HepG2 (cell line): Measurements from ENCODE around the gene IQSEC1. TPM values are rescaled to one million over a fixed set of nuclear protein-coding genes. Genes with fewer than 3 reads are reported as not detected.

Source experiments
- ATAC-seq: fragments of 200-7000 bp; cut with Tn5 transposase; 3 replicates; pipeline ENCODE4 v1.9.1; 2020; ENCODE audit warnings: mild to moderate bottlenecking, moderate library complexity
- BruUV-seq: library from RNA; stranded (reverse); fragments of 400-500 nt; replicated peaks from 2 replicates; lab custom pipeline; 2021; lab: Mats Ljungman, UMichigan
- CTCF ChIA-PET: fragments of 300-600 bp; formaldehyde crosslinking; extraction: SDS; loops from one replicate; lab custom pipeline; 2021; ENCODE audit warnings: low total read pairs, inconsistent platforms, low intra/inter-chr PET ratio; lab: Yijun Ruan, JAX
- POLR2A ChIA-PET: fragments of 350-600 bp; sonication (Branson Sonifier 250); formaldehyde crosslinking; loops from one replicate; lab custom pipeline; 2020; ENCODE audit warnings: antibody characterized with exemption, inconsistent platforms; lab: Yijun Ruan, JAX
- DNase-seq: peaks from one replicate; pipeline ENCODE4 v3.0.0-alpha.2; 2015; ENCODE audit warnings: low spot score
- FAIRE-seq: peaks from 3 replicates; lab custom pipeline; 2011; peaks lifted over from hg19 to GRCh38; lab: Jason Lieb, UNC
- H2AFZ ChIP-seq: one replicate; pipeline ENCODE4 v1.6.1; 2011; ENCODE audit warnings: low read length, inconsistent platforms
- H3K27ac ChIP-seq: fragments of 300-600 bp; 3 replicates; pipeline ENCODE4 v1.8.0; 2011; ENCODE audit warnings: mixed run types, mild to moderate bottlenecking, mixed read lengths, low read length, inconsistent platforms; ENCODE audit not compliant: insufficient read depth; ENCODE audit errors: extremely low read length
- H3K27me3 ChIP-seq, 2 experiments: fragments of 200-600 bp in 1 of 2; 2 replicates in 1 of 2; 3 replicates in 1 of 2; pipeline versions ENCODE4 v1.6.0 to v1.8.0; 2011; ENCODE audit warnings: low read length in 2 of 2, mild to moderate bottlenecking in 2 of 2, moderate library complexity in 2 of 2, inconsistent platforms in 1 of 2; ENCODE audit not compliant: insufficient read depth in 2 of 2, control insufficient read depth in 1 of 2
- H3K36me3 ChIP-seq, 2 experiments: fragments of 200-600 bp in 1 of 2; replicated peaks in 1 of 2; 2 replicates in 1 of 2; 3 replicates in 1 of 2; pipeline versions ENCODE4 v1.5.1 to v1.8.0; 2011; ENCODE audit warnings: low read length in 2 of 2, inconsistent platforms in 1 of 2; ENCODE audit not compliant: insufficient read depth in 2 of 2, control insufficient read depth in 1 of 2
- H3K4me1 ChIP-seq: 2 replicates; pipeline ENCODE4 v1.5.1; 2012; ENCODE audit warnings: low read length, inconsistent platforms; ENCODE audit not compliant: insufficient read depth
- H3K4me2 ChIP-seq: 2 replicates; pipeline ENCODE4 v1.6.0; 2011; ENCODE audit warnings: low read depth, low read length, inconsistent platforms
- H3K4me3 ChIP-seq, 3 experiments: fragments of 200-600 bp in 1 of 3; sonication (generic), shearing (Covaris generic) in 1 of 3; replicated peaks in 1 of 3; 2 replicates each; pipeline ENCODE4 v1.5.1; 2011 to 2016; ENCODE audit warnings: low read length in 3 of 3, inconsistent platforms in 2 of 3, low read depth in 2 of 3, mild to moderate bottlenecking in 2 of 3, control low read depth in 1 of 3, mixed read lengths in 1 of 3; ENCODE audit not compliant: insufficient read depth in 1 of 3
- H3K79me2 ChIP-seq: one replicate; pipeline ENCODE4 v1.6.1; 2011; ENCODE audit warnings: low read length, inconsistent platforms; ENCODE audit not compliant: insufficient read depth
- H3K9ac ChIP-seq: 2 replicates; pipeline ENCODE4 v1.6.0; 2011; ENCODE audit warnings: mild to moderate bottlenecking, low read depth, low read length, inconsistent platforms; ENCODE audit not compliant: insufficient read depth
- H3K9me3 ChIP-seq: 2 replicates; pipeline ENCODE4 v1.5.1; 2012; ENCODE audit warnings: mild to moderate bottlenecking, low read length
- H4K20me1 ChIP-seq: 2 replicates; pipeline ENCODE4 v1.6.0; 2011; ENCODE audit warnings: inconsistent platforms, mild to moderate bottlenecking, low read length, moderate library complexity; ENCODE audit not compliant: insufficient read depth
- CC2D1A ChIP-seq: sonication (generic); formaldehyde crosslinking; IDR thresholded peaks from 2 replicates; pipeline ENCODE4 v1.8.1; 2023; ENCODE audit warnings: mild to moderate bottlenecking, missing genetic modification reagents
- CHD2 ChIP-seq: IDR thresholded peaks from 2 replicates; pipeline ENCODE4 v1.6.1; 2011; ENCODE audit warnings: low read depth, low read length, improper control_type of control experiment
- EED ChIP-seq: sonication (generic); formaldehyde crosslinking; IDR thresholded peaks from 2 replicates; pipeline ENCODE4 v1.5.0; 2020; ENCODE audit warnings: mild to moderate bottlenecking, missing genetic modification reagents
- HNF1B ChIP-seq: sonication (generic); formaldehyde crosslinking; IDR thresholded peaks from 2 replicates; pipeline ENCODE4 v1.5.1; 2020; ENCODE audit warnings: mild to moderate bottlenecking, moderate library complexity, missing genetic modification reagents
- PHF20 ChIP-seq: sonication (generic); formaldehyde crosslinking; IDR thresholded peaks from 2 replicates; pipeline ENCODE4 v1.5.0; 2020; ENCODE audit warnings: mild to moderate bottlenecking, missing genetic modification reagents
- ZBTB20 ChIP-seq: sonication (generic); formaldehyde crosslinking; IDR thresholded peaks from 2 replicates; pipeline ENCODE4 v1.8.1; 2023; ENCODE audit warnings: missing genetic modification reagents, low read depth, mild to moderate bottlenecking, borderline replicate concordance
- ZMAT5 ChIP-seq: sonication (generic); formaldehyde crosslinking; IDR thresholded peaks from 2 replicates; pipeline ENCODE4 v1.5.0; 2020; ENCODE audit warnings: mild to moderate bottlenecking, low read depth, missing genetic modification reagents, borderline replicate concordance
- ZNF318 ChIP-seq: sonication (generic); formaldehyde crosslinking; IDR thresholded peaks from 2 replicates; pipeline ENCODE4 v1.4.0; 2020; ENCODE audit warnings: mild to moderate bottlenecking, missing genetic modification reagents
- ZNF746 ChIP-seq: sonication (generic); formaldehyde crosslinking; IDR thresholded peaks from 2 replicates; pipeline ENCODE4 v1.8.0; 2022; ENCODE audit warnings: mild to moderate bottlenecking, missing genetic modification reagents
- WGBS: methylation state at CpG from one replicate; pipeline ENCODE4 v1.1.6; 2017; ENCODE audit warnings: low lambda C conversion rate; 5-methylcytosine and 5-hydroxymethylcytosine counted together
- in situ Hi-C: cut with HindIII; loops from 2 replicates; pipeline ENCODE4 v1.10.0; 2017; ENCODE audit warnings: low pct_unique_long_range_greater_than_20kb; ENCODE audit not compliant: extremely low pct_ligation_motif_present
- intact Hi-C: fragments of 100-400 bp; cut with micrococcal nuclease; formaldehyde crosslinking; loops from one replicate; pipeline ENCODE4 v1.10.0; 2022; ENCODE audit not compliant: unreplicated experiment
- polyA plus RNA-seq, 8 experiments: library from polyadenylated mRNA; depleted of rRNA in 3 of 8; stranded (reverse) in 7 of 8; unstranded in 1 of 8; fragments of >200 nt; fragmentation: Illumina TruSeq in 4 of 8; extraction: Trizol in 4 of 8; gene quantifications; 2 replicates each; pipeline versions ENCODE4 v1.2.1 to v1.2.3, GENCODE V29; 2011 to 2016; ENCODE audit warnings: low read depth in 4 of 8, missing spikeins in 1 of 8, mixed read lengths in 1 of 8; ENCODE audit not compliant: insufficient read depth in 1 of 8
- total RNA-seq, 5 experiments: library from RNA; depleted of rRNA; stranded (reverse); fragments of >200 nt; fragmentation: Illumina TruSeq; extraction: Trizol; gene quantifications; 2 replicates each; pipeline ENCODE4 v1.2.3, GENCODE V29; 2016; ENCODE audit warnings: low read depth in 1 of 5

The IQSEC1 gene
- total and polyA plus RNA-seq, 2 of the 13 experiments (the other 11 are each of a cell fraction or from before 2014, with no cell fraction given), result 17.4 to 20.2 TPM

- H2AFZ ChIP-seq, result no peak overlapping the region
- H3K36me3 ChIP-seq, result no peaks in the 10 kb centered on the region; a peak in 1 of 5 replicates
- no peak overlapping the region for H3K4me3 ChIP-seq
- POLR2A ChIA-PET, result no interaction called here
- ATAC-seq (no peak; the same call in 2 of the 3 replicates), DNase-seq (no peak), FAIRE-seq (no peak)
- BruUV-seq, result no TSS peak
- H3K9me3 ChIP-seq, result no peaks in the 10 kb centered on the region
- TF ChIP-seq EED (no peak), ZNF746 (no peak), PHF20 (no peak), CHD2 (no peak)
- intact Hi-C loops, result no loop called here
- H3K27ac ChIP-seq, result no peak overlapping the region
- in situ Hi-C loops, result no loop called here
- H3K4me1 ChIP-seq, result no peaks in the 10 kb centered on the region
- no peaks in the 10 kb centered on the region for H3K79me2 ChIP-seq
- no peak overlapping the region for H3K4me2 ChIP-seq
- WGBS, result 75% methylated on average over 2 of the region's 5 CpGs
- no peaks in the 10 kb centered on the region for H3K27me3 ChIP-seq
- H4K20me1 ChIP-seq, result no peaks in the 10 kb centered on the region
- CTCF ChIA-PET, result no interaction called here
- no peak overlapping the region for H3K9ac ChIP-seq
Measured at GRCh38 chr3:13005301-13005700, 67.9 kb downstream of the IQSEC1 start.

- H4K20me1 ChIP-seq, result no peaks in the 10 kb centered on the region
- no peak for FAIRE-seq
- ChIA-PET POLR2A (no interaction called here), CTCF (no interaction called here)
- no peak overlapping the region for H3K9ac ChIP-seq
- no peaks in the 10 kb centered on the region; a peak in 1 of 5 replicates for H3K36me3 ChIP-seq
- 97% methylated on average over 4 of the region's 7 CpGs for WGBS
- no peaks in the 10 kb centered on the region for H3K79me2 ChIP-seq
- H3K4me1 ChIP-seq, result peaks cover 8% of the 10 kb centered on the region
- no peak for DNase-seq
- H3K27me3 ChIP-seq, result no peaks in the 10 kb centered on the region
- no peak overlapping the region for H3K4me2 ChIP-seq
- no TSS peak for BruUV-seq
- intact Hi-C loops (no loop called here), in situ Hi-C loops (no loop called here)
- no peak overlapping the region for H3K4me3 ChIP-seq
- no peak for ATAC-seq
- H2AFZ ChIP-seq, result no peak overlapping the region
- no peaks in the 10 kb centered on the region for H3K9me3 ChIP-seq
- H3K27ac ChIP-seq, result no peak overlapping the region
- TF ChIP-seq ZNF318 (CRISPR knock-in tag), result no peak
- TF ChIP-seq CC2D1A, result no peak
- no peak for TF ChIP-seq HNF1B (CRISPR knock-in tag)
- no peak for TF ChIP-seq CHD2
- no peak for TF ChIP-seq ZBTB20 (CRISPR knock-in tag)
- no peak for TF ChIP-seq ZMAT5 (CRISPR knock-in tag)
Measured at GRCh38 chr3:13004376-13004775, 68.9 kb downstream of the IQSEC1 start.
